Stimulated activated naive CD4-positive, alpha-beta T cell (primary cell): ENCODE results near the gene USP7.
"Not testable (repeated sequence)": the region's sequence is repeated elsewhere in the genome, so short reads cannot be mapped to it uniquely, and the experiment has no call there.

Experiments
- DNase-seq, 6 experiments: peaks; one replicate each; lab custom pipeline; 2025; lab: John Stamatoyannopoulos, UW

Gene USP7

DNA sequence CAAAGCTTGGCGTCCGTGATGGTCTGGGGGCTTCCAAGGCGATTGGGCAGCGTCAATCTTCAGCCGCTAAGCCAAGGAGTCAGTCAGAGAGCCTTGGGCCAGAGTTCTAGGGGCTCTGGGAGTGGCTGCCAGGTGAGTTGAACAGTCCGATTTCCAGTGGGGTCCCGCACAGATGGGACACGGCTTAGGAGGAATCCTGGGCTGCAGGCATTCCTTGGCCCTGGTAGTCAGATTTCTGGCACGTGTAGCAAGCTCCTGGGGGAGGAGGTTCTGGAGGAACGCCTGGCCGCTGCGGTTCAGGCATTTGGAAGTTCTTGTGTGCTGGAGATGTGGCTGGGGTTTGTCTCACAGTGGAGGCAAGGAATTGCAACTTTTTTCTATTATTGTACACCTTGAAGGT, 120.4 kb downstream of the USP7 start:
- DNase-seq: not testable (repeated sequence)
